ENCODE data around the gene LUZP2.

DNA sequence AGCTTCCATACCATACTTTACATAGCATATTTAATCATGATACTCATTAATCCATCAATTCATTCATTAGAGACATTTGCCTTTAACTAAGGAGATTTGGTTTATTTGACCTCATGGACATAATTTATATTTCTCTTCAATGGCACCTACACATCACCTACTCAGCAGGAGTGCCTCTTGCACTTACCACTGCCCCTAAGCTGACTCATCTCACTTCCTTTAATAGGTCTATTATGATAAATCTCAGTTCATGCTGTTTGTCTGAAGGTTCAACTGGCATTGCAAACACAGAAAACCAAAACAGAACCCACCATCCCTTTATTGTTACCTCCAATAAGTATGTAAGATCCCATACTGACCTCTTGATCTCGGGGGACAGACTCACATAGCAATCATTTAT, 186.7 kb downstream of the LUZP2 start:
- TF ChIP-seq ARNTL (CRISPR knock-in tag; IDR thresholded peaks at IDR 0.05; ENCODE audit: borderline replicate concordance, low read depth) (no peak), CSDC2 (CRISPR knock-in tag; IDR thresholded peaks at IDR 0.05) (no peak), PPARA (CRISPR knock-in tag; IDR thresholded peaks at IDR 0.05; ENCODE audit: borderline replicate concordance) (no peak), ZNF70 (CRISPR knock-in tag; IDR thresholded peaks at IDR 0.05) (no peak), BACH2 (CRISPR knock-in tag; IDR thresholded peaks at IDR 0.05; ENCODE audit: borderline replicate concordance) (no peak), TCF4 (CRISPR knock-in tag; IDR thresholded peaks at IDR 0.05; ENCODE audit: borderline replicate concordance) (no peak), ZNF565 (CRISPR knock-in tag; conservative IDR thresholded peaks at IDR 0.05; ENCODE audit: low read depth) (no peak), TOX (CRISPR knock-in tag; IDR thresholded peaks at IDR 0.05; ENCODE audit: borderline replicate concordance) (no peak), ZFP3 (CRISPR knock-in tag; IDR thresholded peaks at IDR 0.05) (no peak), ISL1 (CRISPR knock-in tag; IDR thresholded peaks at IDR 0.05) (no peak), OSR1 (CRISPR knock-in tag; IDR thresholded peaks at IDR 0.05) (no peak), RARB (CRISPR knock-in tag; IDR thresholded peaks at IDR 0.05) (no peak)
- TF ChIP-seq, protein P1, sequence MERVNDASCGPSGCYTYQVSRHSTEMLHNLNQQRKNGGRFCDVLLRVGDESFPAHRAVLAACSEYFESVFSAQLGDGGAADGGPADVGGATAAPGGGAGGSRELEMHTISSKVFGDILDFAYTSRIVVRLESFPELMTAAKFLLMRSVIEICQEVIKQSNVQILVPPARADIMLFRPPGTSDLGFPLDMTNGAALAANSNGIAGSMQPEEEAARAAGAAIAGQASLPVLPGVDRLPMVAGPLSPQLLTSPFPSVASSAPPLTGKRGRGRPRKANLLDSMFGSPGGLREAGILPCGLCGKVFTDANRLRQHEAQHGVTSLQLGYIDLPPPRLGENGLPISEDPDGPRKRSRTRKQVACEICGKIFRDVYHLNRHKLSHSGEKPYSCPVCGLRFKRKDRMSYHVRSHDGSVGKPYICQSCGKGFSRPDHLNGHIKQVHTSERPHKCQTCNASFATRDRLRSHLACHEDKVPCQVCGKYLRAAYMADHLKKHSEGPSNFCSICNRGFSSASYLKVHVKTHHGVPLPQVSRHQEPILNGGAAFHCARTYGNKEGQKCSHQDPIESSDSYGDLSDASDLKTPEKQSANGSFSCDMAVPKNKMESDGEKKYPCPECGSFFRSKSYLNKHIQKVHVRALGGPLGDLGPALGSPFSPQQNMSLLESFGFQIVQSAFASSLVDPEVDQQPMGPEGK (CRISPR knock-in tag; IDR thresholded peaks at IDR 0.05; ENCODE audit: borderline replicate concordance), result no peak
- TF ChIP-seq, protein P2, sequence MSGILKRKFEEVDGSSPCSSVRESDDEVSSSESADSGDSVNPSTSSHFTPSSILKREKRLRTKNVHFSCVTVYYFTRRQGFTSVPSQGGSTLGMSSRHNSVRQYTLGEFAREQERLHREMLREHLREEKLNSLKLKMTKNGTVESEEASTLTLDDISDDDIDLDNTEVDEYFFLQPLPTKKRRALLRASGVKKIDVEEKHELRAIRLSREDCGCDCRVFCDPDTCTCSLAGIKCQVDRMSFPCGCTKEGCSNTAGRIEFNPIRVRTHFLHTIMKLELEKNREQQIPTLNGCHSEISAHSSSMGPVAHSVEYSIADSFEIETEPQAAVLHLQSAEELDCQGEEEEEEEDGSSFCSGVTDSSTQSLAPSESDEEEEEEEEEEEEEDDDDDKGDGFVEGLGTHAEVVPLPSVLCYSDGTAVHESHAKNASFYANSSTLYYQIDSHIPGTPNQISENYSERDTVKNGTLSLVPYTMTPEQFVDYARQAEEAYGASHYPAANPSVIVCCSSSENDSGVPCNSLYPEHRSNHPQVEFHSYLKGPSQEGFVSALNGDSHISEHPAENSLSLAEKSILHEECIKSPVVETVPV (CRISPR knock-in tag; IDR thresholded peaks at IDR 0.05), result no peak
